Activated naive CD4-positive, alpha-beta T cell (primary cell): ENCODE measurements around the gene ATOH7.
"Not testable (repeated sequence)": the region's sequence is repeated elsewhere in the genome, so short reads cannot be mapped to it uniquely, and the experiment has no call there.

Source experiments
- DNase-seq, 4 experiments: peaks; one replicate each; lab custom pipeline; 2025; lab: John Stamatoyannopoulos, UW

ATOH7 gene

DNA sequence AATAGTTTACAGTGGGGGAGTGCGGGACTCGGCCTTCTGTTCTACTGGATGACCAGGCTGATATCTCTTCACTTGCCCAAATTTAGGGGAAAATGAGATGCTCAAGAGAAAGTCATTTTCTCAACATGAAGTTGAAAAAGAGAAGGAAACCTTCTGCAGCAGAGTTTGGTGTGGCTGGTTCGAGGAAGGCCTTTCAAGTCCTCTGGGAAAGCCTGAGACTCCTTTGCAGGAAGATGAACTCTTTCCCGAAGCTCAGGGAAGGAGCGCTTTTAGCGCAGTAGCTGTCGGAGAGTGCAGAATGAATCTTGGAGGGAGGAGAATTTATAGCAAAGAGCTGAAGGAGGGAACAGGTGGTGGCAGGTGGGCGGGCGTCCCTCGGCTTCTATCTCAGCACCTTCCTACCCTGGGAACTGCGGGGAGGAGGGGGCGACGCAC is at the start of gene ATOH7:
TSS of gene ATOH7 (minus strand) at position 297 of the 435 bp plus-strand sequence. CDS start 436 bp downstream, outside the sequence.
- no peak for DNase-seq

DNA sequence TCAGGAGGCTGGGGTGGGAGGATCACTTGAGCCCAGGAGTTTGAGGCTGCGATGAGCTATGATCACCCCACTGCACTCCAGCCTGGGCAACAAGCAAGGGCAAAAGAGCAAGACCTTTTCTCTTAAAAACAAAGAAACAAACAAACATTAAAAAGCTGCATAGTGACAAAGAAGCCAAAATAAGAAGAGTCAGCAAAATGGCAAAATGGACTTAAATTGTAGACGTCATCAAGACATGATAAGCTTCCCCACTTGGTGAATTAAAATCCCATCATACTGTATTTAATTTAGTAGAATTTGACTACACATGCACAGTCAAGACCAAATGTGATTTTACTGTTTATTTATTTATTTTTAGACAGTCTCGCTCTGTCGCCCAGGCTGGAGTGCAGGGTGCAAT is 48.8 kb upstream of the ATOH7 start:
- DNase-seq = no peak

- not testable (repeated sequence) for DNase-seq
These were observed 47.2 kb upstream of the ATOH7 start for GRCh38 chr10:68278906-68279753.

- not testable (repeated sequence) for DNase-seq
These were observed 45.9 kb upstream of the ATOH7 start for GRCh38 chr10:68277814-68278213.

DNA sequence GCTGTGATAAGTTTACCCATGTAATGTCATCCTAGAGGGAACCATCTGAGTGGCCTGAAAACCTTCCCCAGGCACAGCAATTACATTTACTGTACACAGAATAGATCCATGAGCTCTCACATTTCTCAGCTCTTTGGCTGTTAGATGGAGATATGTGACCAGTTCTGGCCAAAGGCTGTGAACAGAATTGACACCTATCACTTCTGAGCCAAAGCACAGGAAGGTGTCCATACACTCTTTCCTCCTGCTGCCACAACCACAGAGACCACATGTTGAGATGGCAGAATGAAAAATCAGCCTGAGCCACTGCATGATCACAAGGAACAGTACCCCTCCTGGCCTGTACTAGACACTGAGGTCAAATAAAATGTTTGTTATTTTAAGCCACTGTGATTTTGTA is 44.3 kb upstream of the ATOH7 start:
- DNase-seq = no peak

DNA sequence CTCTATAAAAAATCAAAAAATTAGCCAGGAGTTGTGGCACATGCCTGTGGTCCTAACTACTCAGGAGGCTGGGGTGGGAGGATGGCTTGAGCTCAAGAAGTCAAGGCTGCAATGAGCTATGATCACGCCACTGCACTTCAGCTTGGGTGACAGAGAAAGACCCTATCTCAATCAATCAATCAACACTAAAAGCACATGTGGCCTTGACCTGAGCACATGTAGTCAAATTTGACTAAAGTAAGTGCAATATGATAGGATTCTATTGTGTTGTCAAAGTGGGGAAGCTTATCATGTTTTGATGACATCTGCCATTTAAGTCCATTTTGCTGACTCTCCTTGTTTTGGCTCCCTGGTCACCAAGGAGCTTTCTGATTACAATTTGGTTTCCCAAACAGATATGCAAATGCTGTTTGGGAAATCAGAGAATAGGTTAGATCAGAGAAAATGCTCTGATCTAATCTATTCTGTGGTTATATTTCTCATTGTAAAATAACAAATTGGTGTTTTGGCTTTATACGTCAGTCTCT is 43.8 kb upstream of the ATOH7 start:
- no peak for DNase-seq

DNA sequence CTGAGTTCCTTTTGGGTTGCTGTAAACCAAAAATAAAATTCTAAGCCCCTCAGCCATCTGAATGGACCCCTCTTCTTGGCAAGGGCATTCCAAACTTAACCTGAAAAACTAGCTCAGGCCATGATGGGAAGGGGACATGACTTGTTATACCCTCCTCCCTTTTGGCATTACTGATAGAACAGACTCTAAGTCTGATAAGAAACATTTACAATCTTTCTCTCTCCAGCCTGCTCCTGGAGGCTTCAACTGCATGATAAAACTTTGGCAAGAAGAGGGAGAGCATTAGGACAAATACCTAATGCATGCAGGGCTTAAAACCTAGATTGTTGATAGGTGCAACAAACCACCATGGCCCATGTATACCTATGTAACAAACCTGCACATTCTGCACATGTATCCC is 40.9 kb upstream of the ATOH7 start:
- DNase-seq = no peak

GRCh38 chr10:68271196-68271882 is 39.4 kb upstream of the ATOH7 start:
- no peak for DNase-seq

DNA sequence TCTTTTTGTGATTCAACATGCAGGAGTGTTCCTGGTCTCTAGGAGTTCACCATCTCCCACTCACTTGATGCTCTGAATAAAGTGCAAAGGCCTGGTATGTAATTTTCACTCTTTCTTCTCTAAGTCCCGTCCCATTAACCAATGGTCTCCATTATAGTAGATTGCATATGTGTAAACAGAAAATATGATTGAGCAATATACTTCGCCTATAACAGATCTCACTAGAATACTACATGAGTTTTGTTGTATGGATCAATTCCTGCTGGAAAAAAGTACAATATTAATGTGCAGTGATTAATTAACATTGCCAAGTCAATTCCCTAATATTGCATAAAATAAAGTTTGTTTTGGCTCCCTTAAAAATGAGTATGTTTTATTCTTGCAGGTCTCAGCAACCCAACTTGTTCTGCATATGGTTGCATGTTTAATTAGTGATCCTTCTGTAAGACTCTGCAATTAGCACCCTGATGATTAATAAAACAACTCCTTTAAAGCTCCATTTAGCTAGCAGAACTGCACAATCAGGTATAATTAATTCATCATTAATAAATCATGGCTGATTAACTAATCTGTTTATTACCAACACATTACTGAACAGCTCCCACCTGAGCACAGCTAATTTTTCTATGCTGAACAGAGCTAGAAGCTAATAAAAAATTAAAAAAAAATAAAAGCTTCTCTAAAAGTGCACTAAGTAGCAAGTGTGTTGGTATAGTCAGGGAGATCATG is 37.8 kb upstream of the ATOH7 start:
- DNase-seq = no peak

GRCh38 chr10:68261132-68261856 is 29.4 kb upstream of the ATOH7 start:
- DNase-seq = no peak

GRCh38 chr10:68253346-68253745 is 21.4 kb upstream of the ATOH7 start:
- no peak for DNase-seq

- no peak for DNase-seq
These were observed 19.9 kb upstream of the ATOH7 start for GRCh38 chr10:68251625-68252495.

GRCh38 chr10:68251151-68251550 is 19.2 kb upstream of the ATOH7 start:
- DNase-seq = no peak

GRCh38 chr10:68249297-68249696 is 17.4 kb upstream of the ATOH7 start:
- DNase-seq = no peak

DNA sequence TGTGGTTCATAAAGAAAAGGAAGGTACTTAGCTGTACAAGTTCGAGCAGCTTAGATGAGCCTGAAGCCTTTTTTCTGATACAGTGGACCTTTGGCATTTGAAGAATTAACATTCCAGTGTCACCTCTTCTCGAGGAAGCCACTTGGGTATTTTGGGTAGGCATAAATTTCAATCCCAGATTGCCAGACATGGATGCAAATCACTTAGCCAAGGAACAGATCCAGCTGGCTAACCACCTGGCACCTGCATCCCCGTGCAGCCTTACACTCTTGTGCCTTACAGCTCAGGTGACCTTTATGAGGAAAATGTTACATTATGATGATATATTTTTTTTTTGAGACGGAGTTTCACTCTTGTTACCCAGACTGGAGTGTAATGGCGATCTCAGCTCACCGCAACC is 16.0 kb upstream of the ATOH7 start:
- DNase-seq = no peak

- DNase-seq = not testable (repeated sequence)
These were observed 14.5 kb upstream of the ATOH7 start for GRCh38 chr10:68246397-68246796.

DNA sequence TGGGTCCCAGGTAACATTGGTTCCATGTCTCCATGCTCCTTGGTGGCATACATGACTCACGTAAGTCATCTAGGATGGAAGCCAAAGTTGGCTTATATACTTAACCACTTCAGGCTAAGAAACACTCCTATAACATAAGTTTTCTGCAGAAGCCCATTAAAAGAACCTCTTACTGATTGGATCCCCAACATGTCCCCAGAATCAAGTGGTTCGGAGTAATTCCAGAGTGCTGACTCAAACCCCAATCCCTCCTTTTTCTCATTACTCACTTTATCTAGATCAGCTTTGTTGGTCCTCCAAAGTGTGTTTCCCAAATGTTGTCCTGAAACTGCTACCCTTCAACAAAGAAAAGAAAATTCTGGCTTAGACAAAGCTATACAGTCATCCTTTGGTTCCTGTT is 10.1 kb upstream of the ATOH7 start:
- DNase-seq = no peak

GRCh38 chr10:68239596-68240150 is 7.8 kb upstream of the ATOH7 start:
- no peak for DNase-seq

DNA sequence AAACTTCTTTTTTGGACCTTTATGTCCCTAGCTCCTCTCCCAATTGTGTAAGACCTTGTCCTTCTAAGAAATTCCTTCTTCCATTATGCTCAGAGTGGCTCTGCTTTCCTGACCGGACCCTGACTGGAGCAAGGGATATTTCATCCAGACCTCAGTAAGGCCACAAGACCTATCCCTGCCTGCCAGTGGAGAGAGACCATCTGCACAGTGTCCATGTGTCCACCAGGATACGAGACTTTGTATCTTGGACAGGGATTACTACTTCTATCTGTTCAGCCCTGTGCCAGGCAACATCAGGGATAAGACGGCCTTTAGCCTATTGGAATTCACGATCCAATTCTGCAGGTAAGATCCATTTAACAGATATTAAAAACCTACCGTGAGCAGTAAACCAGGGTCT is 7.2 kb upstream of the ATOH7 start:
- DNase-seq = no peak

DNA sequence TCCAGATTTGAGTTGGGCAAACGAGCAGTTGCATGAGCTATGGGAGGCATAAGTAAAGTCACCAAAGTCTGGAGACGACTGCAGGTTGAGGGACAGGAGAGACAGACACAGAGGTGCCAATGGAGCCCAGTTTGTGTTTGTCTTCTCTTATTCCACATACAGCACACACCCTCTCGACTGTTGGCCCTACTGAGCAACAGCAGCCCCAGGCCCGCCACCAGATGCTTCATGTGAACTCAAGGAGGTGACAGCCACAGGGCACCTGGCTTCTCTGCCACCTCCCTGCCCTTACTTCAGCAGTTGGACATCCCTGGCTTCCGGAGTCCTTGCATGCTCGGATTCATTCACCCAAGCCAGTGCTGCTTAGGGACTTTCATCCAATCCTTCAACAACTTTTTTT is 6.5 kb upstream of the ATOH7 start:
- no peak for DNase-seq
